NCI-H345 (cell line): Measurements from ENCODE around the gene SLC45A1.

Source experiments
- DNase-seq: peaks from one replicate; lab custom pipeline; 2025; lab: John Stamatoyannopoulos, UW

The SLC45A1 gene

GRCh38 chr1:8335246-8335645 is 17.3 kb downstream of the SLC45A1 start:
- DNase-seq = no peak

DNA sequence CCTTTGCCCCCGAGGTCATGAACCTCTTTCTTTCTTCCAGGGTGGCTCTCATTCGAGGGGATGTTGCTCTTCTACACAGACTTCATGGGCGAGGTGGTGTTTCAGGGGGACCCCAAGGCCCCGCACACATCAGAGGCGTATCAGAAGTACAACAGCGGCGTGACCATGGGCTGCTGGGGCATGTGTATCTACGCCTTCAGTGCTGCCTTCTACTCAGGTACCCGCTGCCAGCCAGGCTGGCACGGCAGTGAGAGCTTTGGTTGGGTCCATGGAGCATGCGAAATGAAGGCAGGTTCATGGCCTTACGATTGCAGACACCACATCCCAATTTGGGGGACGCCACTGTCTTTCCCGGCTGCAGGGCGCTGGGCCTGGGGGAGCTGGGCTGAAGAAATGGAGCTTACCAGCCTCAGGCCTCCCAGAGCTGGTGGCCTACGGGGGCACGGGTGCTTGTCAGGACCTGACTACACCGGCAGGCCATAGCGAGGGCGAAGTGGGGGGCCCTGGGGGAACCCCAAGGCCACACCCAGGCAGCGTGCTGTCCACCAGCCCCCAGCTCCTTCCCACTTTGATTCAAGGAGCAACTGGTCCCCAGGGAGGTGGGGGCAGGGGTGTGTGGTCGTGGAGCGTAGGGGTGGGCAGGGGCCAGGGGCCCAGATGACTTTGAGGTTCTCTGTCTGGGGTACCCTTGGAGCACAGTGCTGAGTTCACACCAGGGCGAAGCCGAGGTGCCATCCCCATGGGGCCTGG is 20.0 kb downstream of the SLC45A1 start:
- no peak for DNase-seq

DNA sequence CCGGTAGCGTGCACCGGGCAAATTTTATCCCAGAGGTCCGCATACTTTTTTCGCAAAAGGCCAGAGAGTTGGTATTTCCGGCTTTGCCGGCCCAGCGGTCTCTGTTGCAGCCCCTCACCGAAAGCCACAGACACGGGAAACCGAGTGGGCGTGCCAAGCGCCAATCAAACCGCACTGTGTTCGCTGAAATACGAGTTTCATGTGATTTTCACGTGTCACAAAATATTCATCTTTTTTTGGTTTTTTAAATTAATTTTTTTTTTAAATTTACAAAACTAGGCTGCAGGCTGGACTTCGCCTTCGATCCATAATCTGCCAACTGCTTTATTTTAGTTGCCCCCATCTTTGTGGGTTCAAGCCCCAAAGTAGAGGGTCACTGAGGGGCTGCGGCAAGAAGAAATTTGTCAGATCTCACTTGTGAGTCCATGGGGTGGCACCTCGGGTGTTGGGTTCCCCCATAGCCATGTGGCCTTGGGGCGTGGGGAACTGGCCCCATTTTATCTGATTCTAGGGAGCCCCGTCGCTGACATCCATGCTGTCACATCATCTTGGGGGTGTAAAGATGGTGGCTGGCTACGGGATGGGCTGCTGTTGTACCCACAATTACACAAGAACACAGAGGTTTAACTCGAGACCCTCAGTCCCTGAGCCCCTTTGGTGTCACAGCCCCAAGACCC is 20.8 kb downstream of the SLC45A1 start:
- DNase-seq = no peak

DNA sequence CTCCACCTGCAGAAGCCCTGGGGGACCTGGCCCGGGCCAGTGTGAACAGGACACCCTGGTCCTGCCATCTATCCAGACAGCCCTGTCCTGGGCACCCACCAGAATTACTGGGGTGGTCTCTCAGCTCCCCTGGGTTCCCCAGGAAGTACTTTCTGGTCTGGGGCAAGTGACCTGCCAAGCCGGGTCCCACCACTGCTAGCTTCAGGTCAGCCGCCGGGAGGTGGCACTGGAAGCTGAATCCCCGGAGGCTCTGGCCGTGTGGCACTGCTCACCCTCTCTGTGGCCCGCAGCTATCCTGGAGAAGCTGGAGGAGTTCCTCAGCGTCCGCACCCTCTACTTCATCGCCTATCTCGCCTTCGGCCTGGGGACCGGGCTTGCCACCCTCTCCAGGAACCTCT is 21.3 kb downstream of the SLC45A1 start:
- no peak for DNase-seq

GRCh38 chr1:8340448-8340847 is 22.5 kb downstream of the SLC45A1 start:
- DNase-seq = no peak

DNA sequence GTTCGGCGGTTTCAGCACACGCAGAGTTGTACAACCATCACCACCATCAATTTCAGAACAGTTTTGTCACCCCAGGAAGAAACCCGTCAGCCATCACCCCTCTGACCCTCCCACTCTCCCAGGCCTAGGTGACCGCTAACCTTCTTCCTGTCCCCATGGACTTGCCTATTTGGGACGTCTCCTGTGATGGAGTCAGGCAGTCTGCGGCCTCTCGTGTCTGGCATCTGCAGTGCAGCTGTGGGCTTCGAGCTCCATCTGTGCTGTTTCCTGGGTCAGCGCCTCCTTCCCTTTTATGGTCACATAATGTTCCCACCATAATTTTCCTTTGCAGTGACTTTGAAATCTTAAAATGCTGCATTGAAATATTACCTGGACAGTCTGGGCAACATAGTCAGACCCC is 24.4 kb downstream of the SLC45A1 start:
- DNase-seq = no peak

GRCh38 chr1:8343044-8343443 is 25.1 kb downstream of the SLC45A1 start:
- DNase-seq = no peak

DNA sequence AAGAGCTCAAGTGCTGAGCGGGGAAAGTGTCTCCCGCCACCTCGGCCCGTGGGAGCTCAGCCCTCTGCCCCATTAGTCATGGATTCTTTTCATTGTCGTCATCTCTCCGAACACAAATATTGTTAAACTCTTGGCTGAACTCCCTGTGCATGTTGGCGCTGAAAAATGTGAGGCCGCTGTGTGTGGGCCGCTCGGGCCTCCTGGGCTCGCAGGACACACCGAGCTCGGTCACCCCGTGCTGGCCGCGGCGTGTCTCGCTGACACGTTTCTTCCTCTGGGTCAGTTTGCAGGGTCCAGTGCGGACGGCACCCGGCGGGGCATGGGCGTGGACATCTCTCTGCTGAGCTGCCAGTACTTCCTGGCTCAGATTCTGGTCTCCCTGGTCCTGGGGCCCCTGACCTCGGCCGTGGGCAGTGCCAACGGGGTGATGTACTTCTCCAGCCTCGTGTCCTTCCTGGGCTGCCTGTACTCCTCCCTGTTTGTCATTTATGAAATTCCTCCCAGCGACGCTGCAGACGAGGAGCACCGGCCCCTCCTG is 25.6 kb downstream of the SLC45A1 start:
- no peak for DNase-seq

- DNase-seq = no peak
Observed at GRCh38 chr1:8344893-8345507, 27.1 kb downstream of the SLC45A1 start.

- no peak for DNase-seq
Observed at GRCh38 chr1:8345621-8346415, 27.9 kb downstream of the SLC45A1 start.

- DNase-seq = peak; percentile 68
Observed at GRCh38 chr1:8347635-8348034, 29.7 kb downstream of the SLC45A1 start.

GRCh38 chr1:8348047-8348776 is 30.3 kb downstream of the SLC45A1 start:
- DNase-seq = peak; percentile 49

GRCh38 chr1:8348777-8349472 is 31.0 kb downstream of the SLC45A1 start:
- peak; percentile 67 for DNase-seq

DNA sequence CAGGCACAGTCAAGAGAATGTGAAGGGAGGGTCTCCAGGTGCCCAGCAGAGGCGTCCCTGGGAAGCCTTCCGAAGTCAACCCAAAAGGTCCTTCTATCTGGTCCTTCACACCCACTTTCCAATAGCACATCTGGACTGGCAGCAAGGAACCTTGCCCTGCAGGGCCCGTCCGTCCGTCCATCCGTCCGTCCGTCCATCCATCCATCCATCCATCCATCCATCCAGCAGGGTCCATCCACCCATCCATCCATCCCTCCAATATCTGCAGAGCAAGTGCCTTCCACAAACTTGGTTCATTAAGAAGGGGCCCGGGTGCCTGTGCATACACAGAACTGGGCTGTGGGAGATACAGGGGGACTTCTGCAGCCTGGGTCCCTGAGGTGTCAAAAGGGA is 31.6 kb downstream of the SLC45A1 start:
- no peak for DNase-seq

DNA sequence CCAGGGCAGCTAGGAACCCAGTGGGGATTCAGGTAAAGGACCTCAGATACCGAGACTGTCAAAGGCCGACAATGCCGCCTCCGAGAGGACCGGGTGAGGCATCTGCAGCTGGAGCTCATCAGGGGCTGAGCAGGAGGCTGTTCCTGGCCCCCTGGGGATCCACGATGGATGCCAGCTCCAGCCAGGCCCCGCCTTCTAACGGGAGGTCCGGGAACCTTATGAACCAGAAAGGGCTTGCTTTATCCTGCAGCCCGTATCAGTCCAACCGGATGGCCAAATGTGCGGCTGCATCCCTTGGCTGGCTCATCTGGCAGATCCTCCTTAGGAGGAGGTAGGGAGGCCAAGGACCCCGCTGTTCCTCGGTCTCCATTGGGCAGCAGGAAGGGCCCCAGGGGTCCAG is 32.0 kb downstream of the SLC45A1 start:
- peak; percentile 38 for DNase-seq

DNA sequence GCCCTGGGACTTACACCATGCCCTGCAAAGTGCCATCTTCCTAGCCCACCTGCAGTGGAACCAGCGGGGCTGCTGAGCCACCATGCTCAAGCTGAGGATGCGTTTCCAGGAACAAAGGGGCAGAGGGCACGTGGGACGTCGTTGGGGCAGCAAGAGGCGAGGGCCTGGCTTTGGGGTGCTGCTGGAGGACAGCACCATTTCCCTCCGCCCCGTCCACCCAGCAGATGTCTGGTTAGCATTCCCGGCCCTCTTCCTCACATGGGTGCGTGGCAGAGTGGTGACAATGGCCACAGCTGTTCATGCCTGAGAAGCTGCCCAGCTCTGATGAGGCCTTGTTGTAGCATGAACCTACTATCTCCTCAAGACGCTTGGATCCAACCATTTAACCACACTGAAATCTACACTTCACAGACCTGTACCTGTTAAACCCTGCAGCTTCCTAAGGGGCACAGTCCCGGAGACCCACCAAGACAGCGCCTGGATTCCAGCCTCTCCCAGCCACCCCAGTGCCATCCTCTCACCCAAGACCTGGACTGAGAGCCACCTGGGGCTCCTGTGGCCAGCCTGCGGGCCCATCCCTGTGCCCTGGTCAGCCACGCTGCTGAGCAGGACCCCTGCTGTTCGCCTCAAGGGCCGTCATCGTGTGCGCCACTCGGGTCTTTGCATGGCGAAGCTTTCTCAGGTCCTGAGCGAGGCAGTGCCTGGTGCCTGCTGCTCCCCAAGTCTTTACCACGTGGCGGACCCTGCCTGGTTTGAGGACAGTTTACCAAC is 33.2 kb downstream of the SLC45A1 start:
- DNase-seq = no peak

DNA sequence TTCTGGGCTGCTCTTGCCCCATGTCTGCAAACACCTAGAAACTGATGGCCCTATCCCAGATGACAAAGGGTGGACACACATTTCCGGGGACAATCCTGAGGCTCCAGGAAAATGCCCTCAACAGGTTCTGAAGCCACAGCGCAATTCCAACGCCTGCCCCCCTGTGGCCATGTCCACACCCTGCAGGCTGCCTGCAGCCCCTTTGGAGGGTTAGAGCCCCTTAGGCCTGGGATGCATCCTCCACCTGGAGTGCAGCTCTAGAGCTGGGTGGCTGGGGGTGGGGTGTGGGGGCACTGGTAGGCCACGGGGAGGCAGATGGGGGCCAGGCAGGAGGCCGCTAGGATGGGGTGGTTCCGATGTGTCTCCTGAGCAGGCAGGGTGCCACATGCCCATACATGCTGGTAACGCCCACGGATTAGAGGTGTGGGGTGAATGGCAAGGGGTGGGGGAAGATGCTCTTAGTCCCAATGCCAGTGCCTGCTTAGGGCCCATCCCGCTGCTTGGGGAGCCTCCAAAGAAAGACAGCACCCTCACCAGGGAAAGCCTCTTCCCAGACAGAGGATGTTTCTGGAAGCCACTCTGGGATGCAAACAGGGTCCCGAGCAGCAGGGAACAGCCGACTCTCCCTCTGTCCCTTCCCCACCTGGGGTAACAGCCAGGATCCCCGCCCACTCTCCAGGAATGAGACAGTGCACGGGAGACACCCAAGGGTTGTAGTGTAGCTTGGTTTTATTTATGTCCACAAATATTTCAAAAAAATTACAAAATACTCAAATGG is 34.0 kb downstream of the SLC45A1 start:
- DNase-seq = no peak

DNA sequence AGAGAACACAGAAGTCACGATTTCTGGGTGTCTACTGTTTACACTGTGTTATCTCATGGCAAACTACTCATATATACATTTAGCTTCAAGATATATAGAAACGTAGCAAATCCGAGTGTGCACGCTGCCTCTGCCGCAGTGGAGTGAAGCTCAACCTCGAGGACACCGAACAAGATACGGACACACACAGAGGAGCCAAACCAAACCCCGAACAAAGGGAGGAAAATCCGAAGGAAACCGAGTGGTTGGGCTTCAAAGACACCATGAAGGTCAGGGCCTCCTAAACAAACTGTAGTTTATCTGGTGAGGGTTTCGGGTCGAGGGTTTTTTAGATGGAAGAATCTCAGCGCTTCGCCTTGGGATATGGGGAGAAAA is 34.5 kb downstream of the SLC45A1 start:
- DNase-seq = no peak
